Transverse colon (tissue), 3 donors: ENCODE measurements around the gene RAB42.

Experiments
- POLR2A ChIP-seq: fragments of 450-650 bp; IDR thresholded peaks from one replicate; pipeline ENCODE4 v1.6.1; 2016; ENCODE audit warnings: antibody characterized with exemption, mild to moderate bottlenecking, moderate library complexity
- TF ChIP-seq, protein P1 (sequence below), 5 experiments: fragments of 200-600 bp in 3 of 5; fragments of 450-650 bp in 2 of 5; sonication (generic) in 3 of 5; IDR thresholded peaks; 1 replicate in 2 of 5; 2 replicates in 3 of 5; pipeline ENCODE4 v1.5.1; 2016 to 2017; ENCODE audit warnings: antibody characterized with exemption in 5 of 5, inconsistent platforms in 3 of 5, mild to moderate bottlenecking in 2 of 5, moderate library complexity in 1 of 5

DNA sequence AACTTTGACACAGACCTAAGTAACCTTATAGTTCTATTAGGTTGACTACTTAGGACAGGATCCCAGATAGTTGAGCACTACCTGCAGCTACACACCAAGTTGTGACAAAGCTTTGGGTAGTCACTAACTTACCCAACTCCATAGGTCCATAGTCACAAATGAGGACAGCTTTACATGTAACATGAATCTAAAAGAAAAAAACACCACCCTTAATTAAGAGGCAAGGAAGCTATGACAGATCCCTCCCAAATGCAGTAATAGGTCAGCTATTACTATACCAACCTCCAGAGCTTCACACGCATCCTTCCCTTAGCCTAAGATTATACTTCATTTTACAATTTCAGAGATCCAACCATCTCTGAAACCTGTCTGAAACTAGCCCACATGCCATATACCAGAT, 12.7 kb upstream of the RAB42 start:
- TF ChIP-seq, protein P1, sequence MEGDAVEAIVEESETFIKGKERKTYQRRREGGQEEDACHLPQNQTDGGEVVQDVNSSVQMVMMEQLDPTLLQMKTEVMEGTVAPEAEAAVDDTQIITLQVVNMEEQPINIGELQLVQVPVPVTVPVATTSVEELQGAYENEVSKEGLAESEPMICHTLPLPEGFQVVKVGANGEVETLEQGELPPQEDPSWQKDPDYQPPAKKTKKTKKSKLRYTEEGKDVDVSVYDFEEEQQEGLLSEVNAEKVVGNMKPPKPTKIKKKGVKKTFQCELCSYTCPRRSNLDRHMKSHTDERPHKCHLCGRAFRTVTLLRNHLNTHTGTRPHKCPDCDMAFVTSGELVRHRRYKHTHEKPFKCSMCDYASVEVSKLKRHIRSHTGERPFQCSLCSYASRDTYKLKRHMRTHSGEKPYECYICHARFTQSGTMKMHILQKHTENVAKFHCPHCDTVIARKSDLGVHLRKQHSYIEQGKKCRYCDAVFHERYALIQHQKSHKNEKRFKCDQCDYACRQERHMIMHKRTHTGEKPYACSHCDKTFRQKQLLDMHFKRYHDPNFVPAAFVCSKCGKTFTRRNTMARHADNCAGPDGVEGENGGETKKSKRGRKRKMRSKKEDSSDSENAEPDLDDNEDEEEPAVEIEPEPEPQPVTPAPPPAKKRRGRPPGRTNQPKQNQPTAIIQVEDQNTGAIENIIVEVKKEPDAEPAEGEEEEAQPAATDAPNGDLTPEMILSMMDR (IDR thresholded peaks at IDR 0.05) = no peak
- TF ChIP-seq POLR2A = no peak
